ENCODE results near the gene MAL.
A peak's percentile ranks its signal among the peaks of the same experiment; 100 is the strongest.

MAL gene

GRCh38 chr2:95061601-95062183, 36.2 kb downstream of the MAL start:
- no peak for DNase-seq (ENCODE audit: low read depth in 3 of 3)

- no peak for DNase-seq (ENCODE audit: low read depth in 3 of 3)
Measured at GRCh38 chr2:95062242-95063085, 37.0 kb downstream of the MAL start.

- no peak for DNase-seq (ENCODE audit: low read depth in 3 of 3)
Measured at GRCh38 chr2:95063086-95063958, 37.8 kb downstream of the MAL start.

DNA sequence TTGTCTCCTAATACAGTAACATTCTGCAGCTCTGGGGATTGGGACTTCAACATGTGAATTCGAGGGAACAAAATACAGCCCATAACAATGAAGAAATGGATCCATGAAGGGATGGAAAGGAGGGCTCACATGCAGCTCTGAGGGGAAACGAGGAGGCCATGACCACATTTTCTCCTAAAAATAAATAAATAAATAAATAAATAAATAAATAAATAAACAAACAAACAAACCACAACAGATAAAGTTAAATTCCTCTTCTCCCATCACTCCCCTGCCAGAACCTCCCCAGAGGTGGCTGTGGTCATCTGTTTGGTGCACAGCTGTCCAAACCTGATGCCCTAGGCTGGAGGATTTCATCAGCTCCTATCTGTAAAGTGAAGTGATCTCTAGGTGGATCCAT, 42.7 kb downstream of the MAL start:
- DNase-seq (ENCODE audit: low read depth in 3 of 3): no peak

DNA sequence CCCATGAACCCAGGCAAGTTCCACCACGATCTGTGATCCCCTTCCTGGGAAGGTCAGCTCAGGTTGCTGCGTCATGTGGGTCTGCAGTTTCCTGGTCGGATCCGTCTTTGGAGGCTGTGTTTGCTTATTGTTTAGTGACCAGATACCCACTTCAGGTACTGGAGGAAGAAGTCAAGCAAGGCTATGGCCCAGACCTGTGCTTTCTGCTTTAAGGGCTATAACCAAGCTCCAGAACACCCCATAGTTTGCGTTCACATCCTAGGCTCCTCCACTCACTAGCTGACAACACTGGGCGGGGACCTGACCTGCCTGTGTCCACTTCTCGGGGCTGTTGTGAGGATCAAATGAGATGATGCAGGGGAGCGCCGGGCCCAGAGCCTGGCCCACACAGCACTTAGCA, 44.0 kb downstream of the MAL start:
- no peak for DNase-seq (ENCODE audit: low read depth in 3 of 3)

DNA sequence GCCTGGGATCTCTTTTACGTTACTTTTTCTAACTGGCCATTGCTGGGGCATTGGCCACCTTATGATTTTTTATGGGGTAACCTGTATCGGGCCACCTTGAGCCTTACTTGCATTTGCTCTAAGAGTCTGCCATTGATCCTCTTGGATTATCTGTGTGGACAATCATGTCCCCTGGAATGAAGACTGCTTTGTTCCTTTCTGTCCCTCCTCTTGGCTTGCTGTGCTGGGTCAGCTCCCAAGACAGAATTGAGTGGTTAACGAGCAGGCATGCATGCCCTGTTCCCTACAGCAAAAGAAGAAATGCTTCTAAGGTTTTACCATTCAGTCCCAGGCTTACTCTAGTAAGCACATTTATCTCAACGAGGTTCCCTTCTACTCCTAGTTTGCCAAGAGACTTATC, 46.3 kb downstream of the MAL start:
- no peak for DNase-seq (ENCODE audit: low read depth in 3 of 3)

DNA sequence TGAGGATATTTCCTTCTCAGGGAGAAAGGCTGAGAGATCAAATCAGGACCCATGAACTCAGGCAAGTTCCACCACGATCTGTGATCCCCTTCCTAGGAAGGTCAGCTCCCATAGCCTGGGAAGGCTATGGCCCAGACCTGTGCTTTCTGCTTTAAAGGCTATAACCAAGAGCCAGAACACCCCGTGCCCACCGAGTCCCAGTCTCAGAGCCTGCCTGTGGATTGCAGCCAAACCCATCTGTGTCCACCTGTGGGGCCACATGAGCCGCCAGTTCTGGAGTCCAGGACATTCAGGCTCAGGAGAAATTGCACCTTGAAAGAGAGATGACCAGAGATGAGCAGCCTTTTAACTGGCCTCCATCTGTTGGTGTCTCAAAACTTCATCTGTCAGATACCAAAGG, 46.9 kb downstream of the MAL start:
- DNase-seq (ENCODE audit: low read depth in 3 of 3): no peak

GRCh38 chr2:95073856-95074662, 48.6 kb downstream of the MAL start:
- DNase-seq (ENCODE audit: low read depth in 3 of 3): no peak

GRCh38 chr2:95074663-95075439, 49.3 kb downstream of the MAL start:
- peak; percentile 31 to 48 (median 38) for DNase-seq (ENCODE audit: low read depth in 3 of 3)

DNA sequence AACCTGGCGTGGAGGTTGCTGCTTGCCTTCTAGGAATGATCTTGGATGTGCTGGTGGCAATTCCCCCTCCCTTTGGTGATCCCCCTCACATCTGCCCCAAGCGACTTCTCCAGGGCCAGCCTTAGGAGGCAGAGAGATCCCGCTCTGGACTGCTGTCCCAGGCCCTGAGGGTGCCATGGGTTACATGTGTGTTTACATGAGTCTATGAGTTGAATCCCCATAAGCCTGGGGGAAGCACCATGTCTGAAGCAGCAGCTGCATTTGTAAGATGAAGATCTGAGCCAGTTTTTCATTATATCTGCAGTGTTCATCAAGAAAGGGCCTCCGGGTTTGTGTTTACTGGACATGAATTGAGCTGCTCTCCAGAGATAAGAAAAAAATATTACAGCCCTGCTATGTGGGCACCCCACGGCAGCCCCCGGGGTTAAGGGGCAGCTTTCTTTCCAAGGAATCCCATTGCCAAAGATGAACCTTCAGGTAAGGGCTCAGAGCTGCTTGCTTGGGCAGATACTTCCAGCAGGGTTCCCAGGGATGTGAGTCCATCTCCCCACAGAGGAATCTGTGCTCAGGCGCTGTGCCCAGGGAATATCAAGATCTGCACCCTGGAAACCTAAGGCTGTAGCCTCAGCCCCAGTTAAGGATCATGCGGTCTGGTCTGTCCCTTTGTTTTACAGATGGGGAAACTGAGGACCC, 50.1 kb downstream of the MAL start:
- no peak for DNase-seq (ENCODE audit: low read depth in 3 of 3)

- DNase-seq (ENCODE audit: low read depth in 3 of 3): peak; percentile 78 to 88 (median 86)
Measured at GRCh38 chr2:95076705-95077529, 51.4 kb downstream of the MAL start.

DNA sequence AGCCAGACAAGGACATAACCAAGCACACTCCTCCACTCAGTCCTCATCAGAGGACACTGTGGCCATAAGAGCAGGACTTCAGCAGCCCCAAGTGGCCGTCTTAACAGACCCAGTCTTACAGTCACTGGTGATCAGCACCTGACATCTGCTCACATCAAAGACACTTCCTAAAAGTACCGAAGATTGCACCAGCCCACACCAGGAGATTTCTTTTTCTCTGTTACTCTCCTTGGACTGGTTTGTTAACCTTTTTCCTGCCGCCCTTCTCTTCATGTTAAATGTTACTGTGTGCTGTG, 52.0 kb downstream of the MAL start:
- no peak for DNase-seq (ENCODE audit: low read depth in 3 of 3)

GRCh38 chr2:95077861-95078603, 52.5 kb downstream of the MAL start:
- DNase-seq (ENCODE audit: low read depth in 3 of 3): no peak

GRCh38 chr2:95079199-95079683, 53.7 kb downstream of the MAL start:
- DNase-seq (ENCODE audit: low read depth in 3 of 3): no peak

DNA sequence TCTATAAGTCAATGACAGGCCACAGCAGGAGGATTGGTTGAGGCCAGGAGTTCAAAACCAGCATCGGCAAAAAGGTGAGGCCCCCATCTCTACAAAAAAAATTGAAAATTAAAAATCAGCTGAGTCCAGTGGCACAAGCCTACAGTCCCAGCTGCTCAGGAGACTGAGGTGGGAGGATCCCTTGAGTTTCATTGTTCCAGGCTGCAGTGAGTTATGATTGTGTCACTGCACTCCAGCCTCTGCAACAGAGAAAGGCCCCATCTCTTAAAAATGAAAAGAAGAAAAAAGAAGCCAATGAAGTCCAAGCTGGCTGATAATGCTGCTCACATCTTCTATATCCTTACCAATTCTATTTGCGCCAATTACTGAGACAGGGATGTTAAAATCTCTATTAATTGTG, 57.0 kb downstream of the MAL start:
- no peak for DNase-seq (ENCODE audit: low read depth in 3 of 3)

DNA sequence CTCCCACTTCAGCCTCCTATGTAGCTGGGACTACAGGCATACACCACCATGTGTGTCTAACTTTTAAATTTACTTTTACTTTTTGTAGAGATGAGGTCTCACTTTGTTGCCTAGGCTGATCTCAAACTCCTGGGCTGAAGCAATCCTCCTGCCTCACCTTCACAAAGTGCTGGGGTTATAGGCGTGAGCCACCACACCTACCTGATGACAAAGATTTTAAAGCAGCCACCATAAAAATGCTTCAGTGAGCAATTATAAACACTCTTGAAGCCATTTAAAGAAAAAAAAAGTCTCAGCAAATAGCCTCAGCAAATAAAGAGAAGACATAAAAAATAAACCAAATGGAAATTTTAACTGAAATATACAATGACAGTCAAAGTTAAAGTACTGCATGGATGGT, 60.5 kb downstream of the MAL start:
- DNase-seq (ENCODE audit: low read depth in 3 of 3): no peak

GRCh38 chr2:95087379-95087778, 61.9 kb downstream of the MAL start:
- no peak for DNase-seq (ENCODE audit: low read depth in 3 of 3)

DNA sequence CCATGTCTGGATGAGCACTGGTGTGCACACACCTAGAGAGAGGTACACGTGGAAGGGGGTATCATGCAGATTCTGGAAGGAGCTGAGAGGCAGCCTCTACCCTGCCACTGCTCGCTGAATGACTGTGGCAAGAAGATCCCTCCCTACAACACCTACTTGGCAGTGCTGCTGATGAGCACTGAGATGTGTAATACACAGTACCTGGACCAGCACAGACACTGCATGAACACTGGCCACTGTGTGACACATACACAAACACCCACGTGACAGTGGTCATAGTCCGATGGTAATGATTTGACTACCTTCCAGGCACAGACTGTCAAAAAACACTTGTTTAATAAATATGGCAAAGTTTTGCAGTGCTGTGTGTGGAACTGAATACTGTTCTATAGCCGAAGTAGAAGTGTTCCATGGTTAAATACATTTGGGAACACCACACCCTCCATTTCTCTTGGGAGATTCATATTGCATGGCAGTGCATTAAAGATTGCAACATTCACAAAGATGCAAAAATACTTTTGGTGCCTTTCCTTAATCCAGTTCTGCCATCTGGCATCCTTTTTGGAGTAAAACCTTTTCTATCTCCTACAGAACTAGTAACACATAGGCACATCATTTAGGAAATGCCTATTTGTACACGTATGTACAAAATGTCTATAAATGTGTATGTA, 66.5 kb downstream of the MAL start:
- no peak for DNase-seq (ENCODE audit: low read depth in 3 of 3)
